Femur (tissue), 1 donor: ENCODE measurements around the gene LRFN4.
A peak's percentile ranks its signal among the peaks of the same experiment; 100 is the strongest.

Experiments used
- DNase-seq: peaks from one replicate; pipeline ENCODE4 v3.0.0-alpha.2; 2017

Gene LRFN4

GRCh38 chr11:66845876-66846212, 11.0 kb upstream of the LRFN4 start:
- peak; percentile 15 for DNase-seq

- peak; percentile 18 for DNase-seq
Observed at GRCh38 chr11:66846671-66847091, 10.2 kb upstream of the LRFN4 start.

- DNase-seq, result no peak
Observed at GRCh38 chr11:66847461-66848232, 9.2 kb upstream of the LRFN4 start.

GRCh38 chr11:66848671-66849500, 8.0 kb upstream of the LRFN4 start:
- peak; percentile 18 for DNase-seq

GRCh38 chr11:66849501-66850234, 7.2 kb upstream of the LRFN4 start:
- DNase-seq, result no peak

- DNase-seq, result peak; percentile 15
Observed at GRCh38 chr11:66850235-66850587, 6.7 kb upstream of the LRFN4 start.

- DNase-seq, result peak; percentile 17
Observed at GRCh38 chr11:66850588-66851238, 6.2 kb upstream of the LRFN4 start.

GRCh38 chr11:66851239-66851596, 5.6 kb upstream of the LRFN4 start:
- peak; percentile 20 for DNase-seq

- peak; percentile 27 for DNase-seq
Observed at GRCh38 chr11:66851698-66852465, 5.0 kb upstream of the LRFN4 start.

- no peak for DNase-seq
Observed at GRCh38 chr11:66852466-66853241, 4.2 kb upstream of the LRFN4 start.

- DNase-seq, result no peak
Observed at GRCh38 chr11:66853242-66854229, 3.3 kb upstream of the LRFN4 start.

- DNase-seq, result peak; percentile 20
Observed at GRCh38 chr11:66854231-66854661, 2.6 kb upstream of the LRFN4 start.

GRCh38 chr11:66854729-66855211, 2.1 kb upstream of the LRFN4 start:
- peak; percentile 19 for DNase-seq

- peak; percentile 96 for DNase-seq
Observed at GRCh38 chr11:66855574-66856495, 1.0 kb upstream of the LRFN4 start.

- DNase-seq, result no peak
Observed at GRCh38 chr11:66857234-66857926, 516 bp downstream of the LRFN4 start.

GRCh38 chr11:66857927-66858185, 992 bp downstream of the LRFN4 start:
- DNase-seq, result no peak

GRCh38 chr11:66858186-66858938, 1.5 kb downstream of the LRFN4 start:
- DNase-seq, result no peak
